NCI-H1436 treated with DMSO at 0.1 percent for 48 hours (cell line): ENCODE results near the gene HDAC7.
"Not testable (repeated sequence)": the region's sequence is repeated elsewhere in the genome, so short reads cannot be mapped to it uniquely, and the experiment has no call there.

Experiments used
- DNase-seq: peaks from one replicate; lab custom pipeline; 2025; lab: John Stamatoyannopoulos, UW

HDAC7 gene

GRCh38 chr12:47812797-47813510 is 6.7 kb downstream of the HDAC7 start:
- peak; percentile 45 for DNase-seq

GRCh38 chr12:47811581-47812484 is 7.9 kb downstream of the HDAC7 start:
- DNase-seq, result no peak

GRCh38 chr12:47811072-47811396 is 8.7 kb downstream of the HDAC7 start:
- no peak for DNase-seq

- DNase-seq, result not testable (repeated sequence)
Observed at GRCh38 chr12:47809518-47809917, 10.2 kb downstream of the HDAC7 start.

GRCh38 chr12:47808574-47809365 is 10.9 kb downstream of the HDAC7 start:
- DNase-seq, result no peak

- DNase-seq, result no peak
Observed at GRCh38 chr12:47808050-47808449, 11.7 kb downstream of the HDAC7 start.

- DNase-seq, result no peak
Observed at GRCh38 chr12:47807338-47807737, 12.4 kb downstream of the HDAC7 start.

- no peak for DNase-seq
Observed at GRCh38 chr12:47805417-47805816, 14.3 kb downstream of the HDAC7 start.

- no peak for DNase-seq
Observed at GRCh38 chr12:47804171-47804570, 15.5 kb downstream of the HDAC7 start.

GRCh38 chr12:47803191-47803875 is 16.4 kb downstream of the HDAC7 start:
- DNase-seq, result no peak

GRCh38 chr12:47802312-47802711 is 17.4 kb downstream of the HDAC7 start:
- DNase-seq, result no peak

- DNase-seq, result no peak
Observed at GRCh38 chr12:47801904-47802246, 17.8 kb downstream of the HDAC7 start.

GRCh38 chr12:47801170-47801903 is 18.4 kb downstream of the HDAC7 start:
- DNase-seq, result no peak

- DNase-seq, result no peak
Observed at GRCh38 chr12:47800582-47800981, 19.1 kb downstream of the HDAC7 start.

- DNase-seq, result no peak
Observed at GRCh38 chr12:47799357-47799955, 20.2 kb downstream of the HDAC7 start.

GRCh38 chr12:47798382-47798948 is 21.2 kb downstream of the HDAC7 start:
- DNase-seq, result no peak

- DNase-seq, result no peak
Observed at GRCh38 chr12:47797441-47797840, 22.3 kb downstream of the HDAC7 start.

- no peak for DNase-seq
Observed at GRCh38 chr12:47795814-47796411, 23.8 kb downstream of the HDAC7 start.

- no peak for DNase-seq
Observed at GRCh38 chr12:47795121-47795813, 24.4 kb downstream of the HDAC7 start.

GRCh38 chr12:47794679-47795078 is 25.0 kb downstream of the HDAC7 start:
- DNase-seq, result no peak
